ENCODE measurements around the gene FSTL5.

Gene FSTL5

DNA sequence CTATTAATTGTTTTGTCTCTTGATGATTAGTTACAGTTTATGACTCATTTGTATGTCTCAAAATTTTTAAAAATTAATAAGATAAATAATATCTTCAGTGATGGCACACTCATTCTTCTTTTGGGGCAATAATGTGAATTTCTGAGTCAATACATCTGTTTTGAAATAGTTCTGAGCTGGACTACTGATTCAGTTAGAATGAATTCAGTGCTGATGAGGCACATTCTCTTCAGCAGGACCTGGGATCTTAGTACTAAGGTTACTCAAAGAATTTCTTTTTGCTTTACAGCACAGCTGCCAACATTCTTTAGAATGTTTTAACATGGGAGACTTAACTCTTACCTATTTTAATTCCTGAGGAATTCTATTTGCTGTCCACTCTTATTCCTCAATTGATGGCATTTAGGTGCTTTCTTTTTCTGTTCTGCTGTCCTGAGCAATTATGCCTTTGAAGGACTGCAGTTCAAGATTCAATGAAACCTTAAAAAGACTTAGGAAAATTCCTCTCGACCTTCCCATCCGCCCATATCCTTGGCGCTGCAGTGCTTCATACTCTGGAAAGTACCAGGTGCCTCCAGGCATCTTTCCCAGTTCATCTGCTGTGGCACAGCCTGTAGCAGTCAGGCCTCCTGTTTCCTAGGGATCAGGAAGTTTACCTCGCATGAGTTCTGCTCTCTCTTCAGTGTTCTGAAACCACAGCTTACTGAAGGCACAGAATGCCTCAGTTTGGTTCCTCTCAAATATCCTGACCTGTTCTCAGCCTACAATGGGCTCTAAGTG, 213.7 kb downstream of the FSTL5 start:
- no peaks in the 10 kb centered on the region for H3K36me3 ChIP-seq (ENCODE audit: low read length)
- H3K27me3 ChIP-seq (ENCODE audit: low read length): no peaks in the 10 kb centered on the region
- H3K4me3 ChIP-seq (ENCODE audit: insufficient read depth, low read length, poor library complexity, severe bottlenecking): no peak overlapping the region
- H3K9me2 ChIP-seq (replicated peaks; ENCODE audit: insufficient read depth, low read length): no peaks in the 10 kb centered on the region
- no peaks in the 10 kb centered on the region for H4K20me1 ChIP-seq (ENCODE audit: low read depth, low read length)
- no peaks in the 10 kb centered on the region for H3K79me2 ChIP-seq (ENCODE audit: insufficient read depth, low read length)
- TF ChIP-seq, protein P1, sequence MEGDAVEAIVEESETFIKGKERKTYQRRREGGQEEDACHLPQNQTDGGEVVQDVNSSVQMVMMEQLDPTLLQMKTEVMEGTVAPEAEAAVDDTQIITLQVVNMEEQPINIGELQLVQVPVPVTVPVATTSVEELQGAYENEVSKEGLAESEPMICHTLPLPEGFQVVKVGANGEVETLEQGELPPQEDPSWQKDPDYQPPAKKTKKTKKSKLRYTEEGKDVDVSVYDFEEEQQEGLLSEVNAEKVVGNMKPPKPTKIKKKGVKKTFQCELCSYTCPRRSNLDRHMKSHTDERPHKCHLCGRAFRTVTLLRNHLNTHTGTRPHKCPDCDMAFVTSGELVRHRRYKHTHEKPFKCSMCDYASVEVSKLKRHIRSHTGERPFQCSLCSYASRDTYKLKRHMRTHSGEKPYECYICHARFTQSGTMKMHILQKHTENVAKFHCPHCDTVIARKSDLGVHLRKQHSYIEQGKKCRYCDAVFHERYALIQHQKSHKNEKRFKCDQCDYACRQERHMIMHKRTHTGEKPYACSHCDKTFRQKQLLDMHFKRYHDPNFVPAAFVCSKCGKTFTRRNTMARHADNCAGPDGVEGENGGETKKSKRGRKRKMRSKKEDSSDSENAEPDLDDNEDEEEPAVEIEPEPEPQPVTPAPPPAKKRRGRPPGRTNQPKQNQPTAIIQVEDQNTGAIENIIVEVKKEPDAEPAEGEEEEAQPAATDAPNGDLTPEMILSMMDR (IDR thresholded peaks at IDR 0.05; ENCODE audit: insufficient read depth, low read length, poor library complexity, severe bottlenecking): no peak
- no peak for TF ChIP-seq EZH2phosphoT487 (conservative IDR thresholded peaks at IDR 0.05; ENCODE audit: low read length)
- no peak overlapping the region for H3K27ac ChIP-seq (ENCODE audit: low read depth, low read length)
- no peaks in the 10 kb centered on the region for H3K9me3 ChIP-seq (ENCODE audit: insufficient read depth, low read length)
- H3K4me2 ChIP-seq (ENCODE audit: low read depth, low read length, poor library complexity, severe bottlenecking): no peak overlapping the region
- H2AFZ ChIP-seq (ENCODE audit: low read depth, low read length, severe bottlenecking): no peak overlapping the region
- H3K9ac ChIP-seq (ENCODE audit: low read length): no peak overlapping the region
- H3F3A ChIP-seq (ENCODE audit: insufficient read depth): no peaks in the 10 kb centered on the region

DNA sequence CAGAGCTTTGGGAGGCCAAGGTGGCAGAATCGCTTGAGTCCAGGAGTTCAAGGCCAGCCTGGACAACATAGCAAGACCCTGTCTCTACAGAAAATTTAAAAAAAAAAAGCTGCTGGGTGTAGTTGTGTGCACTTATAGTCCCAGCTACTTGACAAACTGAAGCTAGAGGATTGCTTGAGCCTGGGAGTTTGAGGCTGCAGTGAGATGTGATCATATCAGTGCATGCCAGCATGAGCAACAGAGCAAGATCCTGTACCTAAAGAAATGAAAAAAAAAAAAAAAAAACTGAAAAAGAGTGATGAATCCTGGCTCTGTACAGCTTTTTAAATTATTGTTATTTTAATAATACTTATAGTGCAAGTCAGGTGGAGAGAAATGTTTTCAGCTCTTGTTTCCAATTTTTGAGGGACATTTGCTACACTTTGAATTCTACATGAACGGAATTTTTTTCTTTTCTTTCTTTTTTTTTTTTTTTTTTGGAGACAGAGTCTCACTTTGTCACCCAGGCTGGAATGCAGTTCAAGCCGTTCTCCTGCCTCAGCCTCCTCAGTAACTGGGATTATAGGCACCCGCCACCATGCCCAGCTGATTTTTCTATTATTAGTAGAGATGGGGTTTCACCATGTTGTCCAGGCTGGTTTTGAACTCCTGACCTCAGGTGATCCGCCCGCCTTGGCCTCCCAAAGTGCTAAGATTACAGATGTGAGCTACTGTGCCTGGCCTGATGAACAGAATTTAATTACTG, 215.6 kb downstream of the FSTL5 start:
- Histone ChIP-seq H3K9me2 (replicated peaks; ENCODE audit: insufficient read depth, low read length) (no peaks in the 10 kb centered on the region), H4K20me1 (ENCODE audit: low read depth, low read length) (no peaks in the 10 kb centered on the region), H2AFZ (ENCODE audit: low read depth, low read length, severe bottlenecking) (no peak overlapping the region), H3K9me3 (ENCODE audit: insufficient read depth, low read length) (no peaks in the 10 kb centered on the region), H3K4me3 (ENCODE audit: insufficient read depth, low read length, poor library complexity, severe bottlenecking) (no peak overlapping the region), H3K27me3 (ENCODE audit: low read length) (no peaks in the 10 kb centered on the region), H3F3A (ENCODE audit: insufficient read depth) (no peaks in the 10 kb centered on the region), H3K36me3 (ENCODE audit: low read length) (no peaks in the 10 kb centered on the region), H3K27ac (ENCODE audit: low read depth, low read length) (no peak overlapping the region), H3K9ac (ENCODE audit: low read length) (no peak overlapping the region), H3K4me2 (ENCODE audit: low read depth, low read length, poor library complexity, severe bottlenecking) (no peak overlapping the region), H3K79me2 (ENCODE audit: insufficient read depth, low read length) (no peaks in the 10 kb centered on the region)
- TF ChIP-seq, protein P1 (IDR thresholded peaks at IDR 0.05; ENCODE audit: insufficient read depth, low read length, poor library complexity, severe bottlenecking): no peak
- no peak for TF ChIP-seq EZH2phosphoT487 (conservative IDR thresholded peaks at IDR 0.05; ENCODE audit: low read length)

DNA sequence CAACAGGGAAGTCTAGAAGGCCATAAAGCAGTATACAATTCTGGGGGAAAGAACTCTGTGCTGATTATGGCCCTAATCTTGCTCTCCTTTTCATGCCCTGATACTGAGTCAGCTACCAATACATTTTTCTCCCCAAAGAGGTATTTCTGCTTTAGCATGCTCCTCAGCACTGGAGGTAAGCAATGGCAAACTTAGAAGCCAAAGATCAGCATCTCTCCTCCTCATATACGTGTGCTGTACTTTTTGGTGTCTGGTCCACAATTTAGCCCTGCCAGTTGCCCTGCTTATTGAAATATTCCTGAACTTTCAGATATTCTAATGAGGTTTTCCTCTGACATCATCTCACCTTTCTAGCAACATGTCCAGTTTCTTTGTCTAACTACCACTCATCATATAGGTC, 226.2 kb downstream of the FSTL5 start:
- H3K4me2 ChIP-seq (ENCODE audit: low read depth, low read length, poor library complexity, severe bottlenecking): no peak overlapping the region
- H3K9ac ChIP-seq (ENCODE audit: low read length): no peak overlapping the region
- no peaks in the 10 kb centered on the region for H3K9me2 ChIP-seq (replicated peaks; ENCODE audit: insufficient read depth, low read length)
- H3K9me3 ChIP-seq (ENCODE audit: insufficient read depth, low read length): no peaks in the 10 kb centered on the region
- H3K79me2 ChIP-seq (ENCODE audit: insufficient read depth, low read length): no peaks in the 10 kb centered on the region
- H2AFZ ChIP-seq (ENCODE audit: low read depth, low read length, severe bottlenecking): no peak overlapping the region
- TF ChIP-seq, protein P1 (IDR thresholded peaks at IDR 0.05; ENCODE audit: insufficient read depth, low read length, poor library complexity, severe bottlenecking): no peak
- TF ChIP-seq EZH2phosphoT487 (conservative IDR thresholded peaks at IDR 0.05; ENCODE audit: low read length): no peak
- H3K27me3 ChIP-seq (ENCODE audit: low read length): no peaks in the 10 kb centered on the region
- H3K4me3 ChIP-seq (ENCODE audit: insufficient read depth, low read length, poor library complexity, severe bottlenecking): no peak overlapping the region
- no peak overlapping the region for H3K27ac ChIP-seq (ENCODE audit: low read depth, low read length)
- no peaks in the 10 kb centered on the region for H3K36me3 ChIP-seq (ENCODE audit: low read length)
- H3F3A ChIP-seq (ENCODE audit: insufficient read depth): no peaks in the 10 kb centered on the region
- H4K20me1 ChIP-seq (ENCODE audit: low read depth, low read length): no peaks in the 10 kb centered on the region

Data from SU-DHL-6 (cell line).